Smooth muscle cell (in vitro differentiated cells): ENCODE results near the gene SNX9. TPM values are rescaled to one million over a fixed set of nuclear protein-coding genes. Genes with fewer than 3 reads are reported as not detected.

Experiments used
- DNase-seq: peaks from one replicate; lab custom pipeline; 2025; ENCODE audit not compliant: unreplicated experiment; lab: John Stamatoyannopoulos, UW
- H2AFZ ChIP-seq: fragments of 200-600 bp; sonication (generic); 2 replicates; pipeline ENCODE4 v1.6.0; 2016; ENCODE audit warnings: antibody characterized with exemption, low read depth, mild to moderate bottlenecking
- H3F3A ChIP-seq: fragments of 200-600 bp; sonication (generic); 2 replicates; pipeline ENCODE4 v1.6.0; 2017; ENCODE audit warnings: antibody characterized with exemption, low read depth
- H3K27ac ChIP-seq: fragments of 200-600 bp; sonication (generic); 2 replicates; pipeline ENCODE4 v1.5.1; 2016; ENCODE audit warnings: low read depth, mild to moderate bottlenecking
- H3K27me3 ChIP-seq: fragments of 200-600 bp; sonication (generic); 2 replicates; pipeline ENCODE4 v1.6.1; 2016; ENCODE audit warnings: low read depth, mild to moderate bottlenecking
- H3K36me3 ChIP-seq: fragments of 200-600 bp; sonication (generic); 2 replicates; pipeline ENCODE4 v1.5.1; 2016; ENCODE audit warnings: low read depth
- H3K4me1 ChIP-seq: fragments of 200-600 bp; sonication (generic); 2 replicates; pipeline ENCODE4 v1.5.1; 2016; ENCODE audit warnings: low read depth
- H3K4me2 ChIP-seq: fragments of 200-600 bp; sonication (generic); 2 replicates; pipeline ENCODE4 v1.6.0; 2016; ENCODE audit warnings: mild to moderate bottlenecking
- H3K4me3 ChIP-seq: fragments of 200-600 bp; sonication (generic); 2 replicates; pipeline ENCODE4 v1.5.1; 2016; ENCODE audit warnings: mild to moderate bottlenecking
- H3K79me2 ChIP-seq: fragments of 200-600 bp; sonication (generic); 2 replicates; pipeline ENCODE4 v1.6.0; 2016; ENCODE audit warnings: low read depth, mild to moderate bottlenecking
- H3K9ac ChIP-seq: fragments of 200-600 bp; sonication (generic); 2 replicates; pipeline ENCODE4 v1.6.0; 2016; ENCODE audit warnings: low read depth
- H3K9me3 ChIP-seq: fragments of 200-600 bp; sonication (generic); replicated peaks from 2 replicates; pipeline ENCODE4 v1.5.1; 2016; ENCODE audit warnings: low read depth
- H4K20me1 ChIP-seq: fragments of 200-600 bp; sonication (generic); 2 replicates; pipeline ENCODE4 v1.6.0; 2016; ENCODE audit warnings: low read depth
- CTCF ChIP-seq: fragments of 200-600 bp; sonication (generic); IDR thresholded peaks from 2 replicates; pipeline ENCODE4 v1.5.1; 2017; ENCODE audit warnings: borderline replicate concordance, mild to moderate bottlenecking, antibody characterized with exemption; ENCODE audit not compliant: insufficient read depth, poor library complexity, severe bottlenecking
- WGBS: methylation state at CpG from one replicate; pipeline ENCODE4 v1.1.7; 2016; ENCODE audit warnings: low lambda C conversion rate; 5-methylcytosine and 5-hydroxymethylcytosine counted together
- polyA plus RNA-seq: library from polyadenylated mRNA; unstranded; fragments of >200 nt; fragmentation: Nextera tagmentation; extraction: Ambion mirVana; gene quantifications from 2 replicates; pipeline ENCODE4 v1.2.1, GENCODE V29; 2016
- total RNA-seq: library from RNA; depleted of rRNA; stranded (reverse); fragments of >200 nt; gene quantifications from 2 replicates; pipeline ENCODE4 v1.2.3, GENCODE V29; 2014

Gene SNX9
- total and polyA plus RNA-seq, 2 experiments from 2014 or later = 28.9 to 29.0 TPM

DNA sequence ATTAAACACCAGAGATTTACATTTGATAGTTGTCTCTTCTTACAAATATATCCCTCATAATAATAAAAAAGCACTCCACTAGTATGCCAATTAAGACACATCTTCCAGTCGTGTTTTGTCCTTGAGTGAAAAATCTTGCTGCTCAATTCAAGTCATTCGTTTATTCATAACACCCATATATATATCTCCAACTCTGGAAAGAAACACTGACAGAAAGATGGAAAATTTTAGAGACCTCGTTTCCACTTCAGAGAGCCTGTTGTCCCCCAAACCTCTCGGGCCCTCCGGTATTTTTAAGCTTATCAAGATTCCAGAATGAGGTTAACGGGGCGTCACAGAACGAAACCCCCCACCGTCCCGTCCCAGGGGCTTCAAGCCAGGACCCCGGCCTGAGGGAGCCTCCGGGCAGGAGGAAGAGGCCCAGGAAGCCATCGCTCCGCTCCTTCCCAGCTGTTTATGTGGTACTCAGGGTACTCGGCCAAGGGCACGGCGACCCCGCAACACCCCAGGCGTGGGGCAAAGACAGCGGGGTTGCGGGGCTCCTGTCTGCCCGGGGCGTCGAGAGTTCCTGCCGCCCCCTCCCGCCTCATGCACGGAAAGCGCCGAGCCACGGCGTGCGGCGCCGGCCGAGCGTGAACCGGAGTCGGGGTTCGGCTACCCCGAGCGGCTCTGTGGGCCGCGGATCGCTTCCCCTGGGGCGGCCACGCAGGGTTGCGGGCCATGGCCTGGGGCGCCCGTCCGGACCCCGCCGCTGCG lies 623 bp upstream of the SNX9 start:
- Histone ChIP-seq H3K36me3 (no peaks in the 10 kb centered on the region), H3K9me3 (no peaks in the 10 kb centered on the region), H2AFZ (peak overlapping the region; percentile 95), H3K79me2 (peaks cover 26% of the 10 kb centered on the region), H3K27me3 (no peaks in the 10 kb centered on the region), H3K27ac (peak overlapping the region; percentile 86), H3K4me3 (peak overlapping the region; percentile 92), H3F3A (peaks cover 16% of the 10 kb centered on the region), H4K20me1 (peaks cover 25% of the 10 kb centered on the region), H3K4me1 (peaks cover 12% of the 10 kb centered on the region), H3K9ac (peak overlapping the region; percentile 77), H3K4me2 (peak overlapping the region; percentile 91)
- no peak for DNase-seq
- TF ChIP-seq CTCF = no peak
- 12% methylated on average over 51 of the region's 53 CpGs for WGBS

- TF ChIP-seq CTCF = no peak
- peak overlapping the region; percentile 11 for H2AFZ ChIP-seq
- H3K27me3 ChIP-seq = no peaks in the 10 kb centered on the region
- H3K4me2 ChIP-seq = peak overlapping the region; percentile 84
- H3K4me3 ChIP-seq = peak overlapping the region; percentile 92
- 2% methylated on average over 30 of the region's 74 CpGs for WGBS
- peaks cover 40% of the 10 kb centered on the region for H3K79me2 ChIP-seq
- peak overlapping the region; percentile 99 for H3K9ac ChIP-seq
- no peaks in the 10 kb centered on the region for H3K36me3 ChIP-seq
- no peak for DNase-seq
- H3F3A ChIP-seq = peaks cover 16% of the 10 kb centered on the region
- no peaks in the 10 kb centered on the region for H3K9me3 ChIP-seq
- H3K4me1 ChIP-seq = peaks cover 12% of the 10 kb centered on the region
- H3K27ac ChIP-seq = peak overlapping the region; percentile 92
- peaks cover 38% of the 10 kb centered on the region for H4K20me1 ChIP-seq
Observed at GRCh38 chr6:157823528-157824370, 703 bp downstream of the SNX9 start.

DNA sequence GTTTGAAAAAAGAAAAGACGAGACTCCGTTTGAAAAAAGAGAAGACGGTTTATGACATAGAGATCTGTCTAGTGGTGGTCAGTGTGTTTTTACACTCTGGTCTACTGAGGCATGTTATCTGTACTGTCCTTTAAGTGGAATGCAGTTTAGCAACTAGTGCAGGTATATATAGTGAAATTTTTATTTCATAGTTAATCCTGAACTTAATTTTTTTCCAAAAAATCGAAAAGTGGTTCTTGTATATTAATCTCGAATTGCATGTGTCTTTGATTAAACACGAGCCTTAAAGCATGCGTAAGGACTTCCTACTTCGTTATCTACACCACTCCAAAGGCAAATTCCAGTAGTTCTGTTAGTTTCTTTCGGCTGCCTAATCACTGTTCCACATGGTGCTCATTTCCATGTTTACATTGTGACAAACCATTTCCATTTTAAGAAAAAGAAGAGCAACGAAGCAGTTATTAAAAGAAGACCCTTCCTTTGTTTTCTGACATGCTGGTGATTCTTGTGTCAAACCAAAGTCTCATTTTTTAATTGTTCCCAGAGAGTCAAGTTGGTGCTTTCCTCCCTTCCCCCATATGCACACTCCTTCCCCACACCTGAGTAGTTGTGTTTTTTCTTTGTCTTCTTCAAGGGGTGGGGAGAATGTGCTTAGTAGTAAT lies 2.3 kb downstream of the SNX9 start:
- 19% methylated on average over 10 of the region's 10 CpGs for WGBS
- Histone ChIP-seq H3K36me3 (no peaks in the 10 kb centered on the region), H3K79me2 (peaks cover 56% of the 10 kb centered on the region), H4K20me1 (peaks cover 54% of the 10 kb centered on the region), H2AFZ (no peak overlapping the region), H3K27me3 (no peaks in the 10 kb centered on the region), H3K4me2 (peak overlapping the region; percentile 84), H3F3A (peaks cover 16% of the 10 kb centered on the region), H3K9ac (peak overlapping the region; percentile 99), H3K4me3 (peak overlapping the region; percentile 92), H3K27ac (peak overlapping the region; percentile 92), H3K4me1 (peaks cover 20% of the 10 kb centered on the region), H3K9me3 (no peaks in the 10 kb centered on the region)
- no peak for TF ChIP-seq CTCF
- DNase-seq = no peak
